GM21717 (cell line): Measurements from ENCODE around the gene ALDH1A3.

Experiments used
- ATAC-seq: cut with Tn5 transposase; IDR thresholded peaks from one replicate; pipeline ENCODE4 v1.9.1; 2021; ENCODE audit warnings: mild to moderate bottlenecking, moderate library complexity; ENCODE audit not compliant: unreplicated experiment

Gene ALDH1A3

DNA sequence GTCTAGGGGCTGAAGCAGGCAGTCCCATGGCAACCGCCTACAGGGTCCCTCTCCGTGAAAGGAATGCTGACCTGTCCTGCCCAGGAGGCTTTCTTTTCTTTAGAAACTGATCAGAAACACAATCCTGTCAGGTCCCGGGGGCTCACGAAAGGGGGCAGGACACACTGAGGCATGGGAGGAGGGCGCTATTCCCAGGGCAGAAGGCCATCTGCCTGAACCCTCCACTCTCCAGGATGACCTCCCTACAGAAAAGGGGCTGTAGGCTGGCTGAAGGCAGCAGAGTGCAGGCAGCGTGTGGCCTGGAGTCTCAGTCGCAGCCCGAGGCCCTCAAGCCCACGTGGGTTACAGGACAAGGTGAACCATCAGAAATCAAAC, 21.2 kb downstream of the ALDH1A3 start:
- ATAC-seq, result no peak

DNA sequence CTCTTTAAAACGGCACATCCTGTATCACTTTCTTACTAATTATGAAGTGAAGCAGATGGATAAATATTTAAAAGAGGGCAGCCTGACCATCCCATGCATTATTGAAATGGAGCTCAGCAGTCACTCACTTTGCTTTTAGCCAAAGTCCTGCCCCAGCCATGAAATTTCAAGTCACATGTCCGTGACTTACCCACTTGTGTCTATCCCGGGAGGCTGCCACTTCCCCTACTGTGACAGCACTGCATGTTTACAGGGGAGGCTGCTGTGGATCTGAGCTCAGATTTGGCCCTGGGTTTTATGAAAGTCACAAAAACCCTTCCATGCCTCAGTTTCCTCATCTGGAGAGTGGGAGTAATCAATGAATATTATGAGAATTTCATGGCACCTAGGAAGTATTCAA, 21.7 kb downstream of the ALDH1A3 start:
- ATAC-seq, result no peak

DNA sequence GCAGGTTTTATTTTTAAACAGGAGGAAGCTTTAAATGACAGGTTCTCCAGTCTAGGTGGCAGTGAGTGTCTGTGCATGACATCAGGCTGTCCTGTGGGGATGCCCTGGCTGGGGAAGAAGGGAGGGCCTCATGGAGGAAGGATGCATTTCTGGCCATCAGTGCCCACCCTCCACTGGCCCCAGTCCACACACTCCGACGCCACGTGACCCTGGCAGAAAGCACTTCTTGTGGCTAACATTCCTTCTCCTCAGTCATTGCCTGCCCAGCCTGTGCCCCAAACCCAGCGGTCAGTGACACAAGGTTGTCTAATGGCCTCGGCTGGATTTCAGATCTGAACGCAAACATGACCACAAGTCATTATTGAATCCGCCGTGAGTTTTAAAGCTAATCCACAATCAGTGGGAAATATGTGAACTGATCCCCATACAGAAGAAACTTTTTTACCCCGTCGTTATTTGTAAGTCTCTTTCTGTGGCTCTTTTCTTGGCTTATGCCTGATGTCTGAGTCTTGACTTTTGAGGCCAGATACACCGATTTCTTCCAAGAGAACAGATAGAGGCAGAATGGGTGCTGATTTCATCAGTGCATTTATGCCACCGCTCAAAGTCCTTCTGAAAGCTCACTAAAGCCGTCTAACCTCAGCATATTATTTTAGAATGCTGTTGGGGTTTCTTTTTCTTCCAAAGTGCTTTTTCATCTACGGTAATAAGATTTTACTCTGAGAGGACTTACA, 22.2 kb downstream of the ALDH1A3 start:
- ATAC-seq, result no peak

DNA sequence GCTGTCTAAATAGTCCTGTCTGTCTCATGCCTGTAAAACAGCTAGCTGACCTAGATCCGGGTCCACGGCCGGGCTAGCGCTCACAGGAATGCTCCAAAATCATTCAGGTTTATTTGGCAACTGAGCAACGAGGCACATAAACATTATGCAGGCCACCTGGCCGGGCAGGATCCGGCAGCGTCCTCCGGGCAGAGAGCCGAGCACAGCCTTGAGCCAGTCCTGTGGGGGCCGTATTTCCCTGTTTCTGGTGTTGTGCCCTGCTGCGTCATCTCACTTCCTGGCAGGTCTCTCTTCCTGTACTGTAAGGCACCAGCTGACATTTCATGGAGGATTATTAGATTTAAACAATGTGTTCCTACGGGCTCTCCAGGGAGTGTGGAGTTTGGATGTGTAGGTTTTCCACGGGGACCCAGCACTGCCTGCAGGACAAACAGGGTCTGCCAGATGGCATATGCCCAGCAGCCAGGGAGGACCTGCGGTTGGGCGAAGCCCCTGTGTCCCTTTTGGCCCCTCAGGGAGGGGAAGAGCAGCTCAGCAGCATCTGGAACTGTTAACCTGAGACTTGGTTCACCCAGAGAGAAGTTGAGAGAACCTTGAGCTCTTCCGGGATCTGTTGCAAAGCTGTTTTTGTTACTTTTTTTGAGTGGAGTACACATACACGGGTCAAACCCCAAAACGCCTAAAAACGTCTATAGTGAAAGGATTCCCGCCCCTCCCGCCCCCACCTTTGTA, 23.0 kb downstream of the ALDH1A3 start:
- no peak for ATAC-seq

DNA sequence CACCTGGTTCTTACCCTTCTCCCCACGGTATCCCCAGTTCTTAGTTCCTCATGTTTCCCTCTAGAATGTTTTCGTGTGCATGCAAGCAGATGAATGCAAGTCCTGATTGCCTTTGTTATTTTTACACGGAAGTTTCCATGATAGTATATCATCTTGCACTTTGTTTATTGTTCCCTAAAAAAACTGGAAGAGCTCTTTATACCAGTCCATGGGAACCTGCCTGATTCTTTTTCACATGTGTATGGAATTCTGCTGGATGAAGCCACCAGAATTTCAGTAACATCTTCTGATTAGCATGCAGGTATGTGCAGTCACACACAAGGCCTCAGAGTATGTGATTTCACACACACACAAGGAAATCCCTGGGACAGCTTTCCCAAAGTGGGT, 23.5 kb downstream of the ALDH1A3 start:
- ATAC-seq, result no peak

DNA sequence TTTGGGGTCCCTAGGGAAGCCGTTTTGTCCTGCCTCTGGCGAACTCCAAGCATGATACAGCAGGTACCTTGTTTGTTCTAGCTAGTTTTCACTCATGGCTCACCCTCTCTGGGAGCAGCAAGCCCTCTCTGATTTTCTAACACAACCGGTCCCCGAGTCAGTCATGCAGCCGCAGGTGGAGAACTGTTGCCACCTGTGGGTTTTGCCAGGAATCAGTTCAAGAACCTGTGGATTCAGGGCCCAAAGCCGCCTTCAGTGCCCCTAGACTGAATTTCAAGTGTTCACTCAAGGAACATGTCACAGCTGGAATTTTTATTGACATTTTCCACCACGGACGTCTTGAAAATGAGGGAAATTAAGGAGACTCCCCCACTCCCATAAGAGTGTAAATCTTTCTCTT, 26.2 kb downstream of the ALDH1A3 start:
- no peak for ATAC-seq

DNA sequence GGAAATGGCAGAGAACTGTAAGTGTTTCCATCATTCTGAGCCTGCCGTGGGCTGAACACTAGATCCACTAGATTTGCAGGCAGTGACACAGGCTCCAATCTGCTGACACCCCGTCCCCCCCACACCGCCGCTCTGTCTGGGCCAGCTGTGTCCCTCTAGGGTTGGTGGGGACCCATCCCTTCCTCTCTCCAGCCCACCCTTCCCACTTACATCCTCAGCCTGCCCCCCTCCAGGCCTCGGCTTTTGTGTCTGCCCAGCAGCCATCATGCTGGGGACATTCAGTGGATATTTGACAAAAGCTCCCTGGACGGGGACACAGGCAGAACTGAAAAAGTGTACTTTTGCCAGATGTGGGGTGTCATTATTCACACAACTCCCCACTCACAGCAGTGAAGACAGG, 28.8 kb downstream of the ALDH1A3 start:
- no peak for ATAC-seq

DNA sequence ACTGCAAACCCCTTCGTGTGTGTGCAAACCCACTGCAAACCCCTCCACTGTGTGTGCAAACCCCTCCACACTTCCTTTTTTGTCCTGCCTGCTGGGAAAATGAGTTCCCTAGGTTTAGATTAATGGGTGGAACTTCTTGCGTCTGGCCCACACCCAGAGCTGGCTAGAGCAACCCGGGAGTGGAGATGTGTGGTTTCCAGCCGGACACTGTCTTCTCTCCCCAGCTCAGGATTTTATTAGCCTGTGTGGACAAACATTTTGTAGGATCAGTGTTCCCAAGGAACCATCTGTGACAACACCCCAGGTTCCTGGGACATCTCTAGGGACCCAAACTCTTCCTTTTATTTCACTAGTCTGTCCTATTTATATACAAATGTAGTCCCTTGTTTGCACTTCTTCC, 29.9 kb downstream of the ALDH1A3 start:
- no peak for ATAC-seq

DNA sequence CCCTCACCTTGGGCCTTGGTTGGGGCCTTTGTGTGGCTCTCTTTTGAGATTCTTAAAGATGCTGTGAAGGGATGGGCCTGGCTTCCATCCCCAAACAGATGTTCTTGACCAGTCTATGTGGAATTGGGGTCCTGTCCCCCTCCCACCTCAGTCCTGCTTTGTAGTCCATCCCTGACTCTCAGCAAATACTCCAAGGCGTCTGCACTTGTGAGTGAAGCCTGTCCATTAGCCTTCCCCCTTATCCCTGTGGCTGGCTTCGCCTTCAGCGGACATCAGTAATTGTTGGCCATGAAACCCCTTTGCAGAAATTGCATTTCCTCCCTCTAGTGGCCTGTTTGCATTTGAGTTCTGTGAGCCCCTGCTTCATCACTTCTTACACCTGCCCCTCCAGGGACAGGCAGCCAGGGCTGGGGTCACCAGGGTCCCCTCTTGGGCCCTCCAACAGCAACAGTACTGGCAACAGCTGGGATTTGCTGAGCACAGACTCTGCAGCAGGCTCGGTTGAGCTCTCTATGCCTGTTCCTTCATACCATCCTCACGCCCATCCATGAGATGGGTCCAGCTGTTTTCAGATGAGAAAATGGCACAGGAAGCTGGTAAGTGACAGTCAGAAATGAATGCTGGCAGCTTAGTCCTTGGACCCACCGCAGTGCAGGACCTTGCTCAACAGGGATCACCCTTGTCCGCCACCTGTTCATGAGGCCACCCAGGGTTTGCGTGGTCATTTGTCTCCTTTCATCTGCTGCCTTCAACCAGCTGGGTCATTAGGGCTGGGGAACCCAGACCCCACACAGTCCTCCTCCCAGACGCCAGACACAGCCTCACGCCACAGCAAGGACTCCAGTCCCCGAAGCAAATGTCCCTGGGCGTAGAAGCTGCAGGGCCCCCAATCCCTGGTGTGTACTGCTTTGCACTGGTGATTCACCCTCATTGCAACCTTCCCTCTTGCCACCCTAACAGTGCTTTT, 30.6 kb downstream of the ALDH1A3 start:
- no peak for ATAC-seq

DNA sequence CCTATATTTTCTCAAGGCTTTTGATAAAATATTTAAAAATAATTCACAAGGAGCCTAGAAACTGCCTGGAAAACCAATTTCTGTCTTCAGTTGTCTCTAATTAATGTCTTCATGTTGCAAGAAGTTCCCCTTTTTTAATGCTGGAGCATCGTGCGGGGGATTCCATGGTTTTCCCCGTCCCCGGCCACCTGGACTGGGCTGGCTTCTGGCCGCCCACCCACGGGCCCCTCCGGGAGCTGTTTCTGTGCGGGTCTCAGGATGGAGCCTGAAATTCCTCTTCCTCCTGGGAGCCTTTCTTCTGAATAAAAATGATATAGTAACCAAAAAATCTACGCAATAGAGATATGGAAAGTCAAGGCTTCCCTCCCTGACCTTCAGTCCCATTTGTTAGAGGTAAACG, 31.5 kb downstream of the ALDH1A3 start:
- ATAC-seq, result no peak

DNA sequence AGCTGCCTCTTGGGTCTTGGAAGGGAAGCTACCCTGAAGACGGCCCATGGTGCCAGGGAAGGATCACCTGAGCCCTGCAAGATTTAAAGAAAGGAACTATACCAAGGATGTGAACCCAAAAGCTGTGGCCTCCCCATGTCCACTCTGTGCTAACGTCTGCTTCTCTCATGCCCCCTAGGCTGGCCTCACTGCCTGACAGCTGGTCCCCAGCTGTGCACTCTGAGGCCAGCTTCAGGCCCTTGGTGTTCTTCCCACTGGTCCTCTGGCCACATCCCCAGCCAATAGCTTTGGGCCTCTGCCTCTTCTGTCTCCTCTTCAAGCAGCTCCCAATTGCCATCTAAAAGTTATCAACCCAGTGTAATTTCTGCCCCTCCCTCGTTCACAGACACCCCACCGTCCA, 34.3 kb downstream of the ALDH1A3 start:
- no peak for ATAC-seq

DNA sequence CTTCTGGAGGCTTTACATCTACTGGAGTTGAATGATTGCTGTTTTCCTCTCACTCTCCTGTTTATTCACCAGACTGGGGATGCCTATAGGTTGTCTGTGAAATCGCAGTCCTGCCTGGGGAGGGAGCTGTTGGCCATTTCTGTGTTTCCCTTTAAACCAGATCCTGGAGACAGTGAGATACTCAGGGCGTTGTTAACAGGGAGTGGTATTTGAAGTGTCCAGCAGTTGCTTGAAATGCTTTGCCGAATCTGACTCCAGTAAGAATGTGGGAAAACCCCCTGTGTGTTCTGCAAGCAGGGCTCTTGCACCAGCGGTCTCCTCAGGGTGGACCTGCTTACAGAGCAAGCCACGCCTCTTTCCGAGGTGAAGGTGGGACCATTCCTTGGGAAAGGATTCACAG, 35.2 kb downstream of the ALDH1A3 start:
- ATAC-seq, result no peak

DNA sequence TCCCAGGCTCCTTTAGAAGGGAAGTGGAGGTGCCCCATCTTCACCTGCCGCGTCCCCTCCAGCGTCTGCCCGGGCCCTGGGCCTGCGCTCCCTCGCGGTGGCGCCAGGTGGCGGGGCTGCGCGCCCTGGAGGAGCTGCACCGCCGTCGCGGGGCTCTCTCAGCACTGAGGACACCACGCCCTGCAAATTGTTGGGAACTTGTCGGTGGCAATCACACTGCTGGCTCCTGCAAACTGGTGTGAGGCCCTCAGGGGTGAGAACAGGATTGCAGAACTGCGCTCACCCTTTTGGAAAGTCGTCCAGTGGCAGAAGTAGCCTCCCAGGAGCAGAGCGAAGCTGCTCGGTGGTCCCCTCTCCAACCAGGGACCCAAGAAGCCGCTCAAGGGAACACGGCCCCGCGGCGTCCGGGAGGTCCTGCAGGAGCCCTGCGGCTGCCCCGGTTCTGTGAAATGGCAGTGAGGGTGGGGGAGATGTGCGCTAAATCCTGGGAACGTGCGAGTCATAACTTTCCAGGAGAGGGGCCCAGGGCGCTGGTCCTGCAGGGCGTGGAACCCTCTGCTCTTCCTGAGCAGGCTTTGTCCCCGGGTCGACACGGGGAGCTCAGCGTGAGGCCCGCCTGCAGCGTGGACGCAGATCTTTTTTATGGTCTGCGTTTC, 38.5 kb downstream of the ALDH1A3 start:
- peak; percentile 60 for ATAC-seq

DNA sequence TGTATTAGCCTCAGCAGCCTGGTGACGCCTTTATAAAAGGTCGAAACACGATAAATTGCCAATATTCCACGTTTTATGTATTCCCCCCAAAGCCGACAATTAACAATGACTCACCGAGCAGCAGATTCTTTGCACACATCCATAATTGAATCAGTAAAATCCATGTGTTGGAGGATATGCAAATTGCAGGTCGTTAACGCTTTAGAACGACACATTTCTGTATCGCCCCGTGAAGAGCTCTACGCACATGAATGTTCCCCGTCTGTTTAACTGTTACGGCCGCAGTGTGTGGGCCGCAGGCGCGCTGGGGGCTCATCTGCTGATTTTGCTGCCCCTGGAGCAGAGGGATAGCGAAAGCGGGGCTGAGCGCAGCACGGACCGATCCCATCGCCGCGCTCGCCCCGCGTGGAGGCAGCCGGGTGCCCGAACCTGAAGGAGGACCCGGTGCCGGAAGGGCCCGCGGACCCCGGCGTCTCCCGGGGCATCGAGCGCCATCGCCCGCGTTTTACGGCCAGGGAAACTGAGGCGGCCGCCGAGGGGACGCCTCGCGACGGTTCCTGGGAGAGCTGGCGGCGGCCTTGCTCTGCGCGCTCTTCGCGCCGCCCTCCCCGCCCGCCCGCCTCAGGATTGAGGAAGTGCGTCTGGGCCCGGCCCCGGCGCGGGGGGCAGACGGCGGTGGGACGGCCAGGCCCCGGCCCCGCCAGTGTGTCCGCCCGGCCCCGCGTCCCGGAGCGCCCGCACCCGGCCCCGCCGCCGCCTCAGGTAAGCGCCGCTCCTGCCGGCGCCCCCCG, 39.3 kb downstream of the ALDH1A3 start, which contains the start of gene LRRK1:
LRRK1 (plus strand) TSS at position 668 of the 791 bp plus-strand sequence. CDS start 5,276 bp downstream, outside the sequence.
- ATAC-seq, result peak; percentile 13

DNA sequence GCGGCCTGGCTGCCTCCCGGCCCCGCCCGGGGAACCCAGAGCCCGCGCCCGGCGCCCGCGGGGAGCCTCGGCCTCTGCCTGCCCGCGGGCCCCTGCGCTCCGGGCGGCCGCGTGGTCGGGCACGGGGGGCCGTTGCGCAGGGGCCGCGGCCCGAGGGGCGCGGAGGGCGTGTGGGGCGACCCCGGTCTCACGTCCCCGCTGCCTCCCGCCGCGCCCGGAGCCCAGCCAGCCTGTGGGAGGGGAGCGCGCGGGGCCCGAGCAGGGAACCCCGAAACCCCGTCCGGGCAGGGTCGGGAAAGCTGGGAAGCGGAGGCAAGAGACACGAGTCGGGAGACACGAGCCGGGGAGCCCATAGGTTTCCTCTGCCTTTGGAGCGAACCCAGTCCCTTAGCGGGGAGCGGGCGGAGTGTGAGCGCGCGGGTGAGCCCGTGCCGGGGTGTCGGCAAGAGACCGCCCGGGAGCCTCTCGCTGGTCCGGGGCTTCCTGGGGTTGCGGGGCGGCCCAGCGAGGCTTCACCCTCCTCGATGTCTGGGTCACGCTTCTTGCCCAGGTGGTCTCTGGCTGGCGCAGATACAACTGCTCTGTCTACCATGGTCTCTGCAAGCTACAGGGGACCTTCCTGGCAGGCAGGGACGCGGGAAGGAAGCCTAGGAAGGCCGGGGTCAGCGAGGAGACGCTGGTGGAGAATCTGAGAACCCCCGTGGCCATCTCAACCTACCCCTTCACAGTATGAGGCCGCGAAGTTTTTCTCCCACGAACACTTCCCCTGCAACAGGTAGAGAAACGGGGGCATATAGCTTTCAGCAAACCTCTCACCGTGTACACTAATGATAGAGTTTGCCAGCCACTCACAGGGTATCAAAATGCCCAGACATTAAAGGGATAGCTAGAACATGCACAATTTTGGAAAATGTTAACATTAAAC, 40.1 kb downstream of the ALDH1A3 start:
- no peak for ATAC-seq

DNA sequence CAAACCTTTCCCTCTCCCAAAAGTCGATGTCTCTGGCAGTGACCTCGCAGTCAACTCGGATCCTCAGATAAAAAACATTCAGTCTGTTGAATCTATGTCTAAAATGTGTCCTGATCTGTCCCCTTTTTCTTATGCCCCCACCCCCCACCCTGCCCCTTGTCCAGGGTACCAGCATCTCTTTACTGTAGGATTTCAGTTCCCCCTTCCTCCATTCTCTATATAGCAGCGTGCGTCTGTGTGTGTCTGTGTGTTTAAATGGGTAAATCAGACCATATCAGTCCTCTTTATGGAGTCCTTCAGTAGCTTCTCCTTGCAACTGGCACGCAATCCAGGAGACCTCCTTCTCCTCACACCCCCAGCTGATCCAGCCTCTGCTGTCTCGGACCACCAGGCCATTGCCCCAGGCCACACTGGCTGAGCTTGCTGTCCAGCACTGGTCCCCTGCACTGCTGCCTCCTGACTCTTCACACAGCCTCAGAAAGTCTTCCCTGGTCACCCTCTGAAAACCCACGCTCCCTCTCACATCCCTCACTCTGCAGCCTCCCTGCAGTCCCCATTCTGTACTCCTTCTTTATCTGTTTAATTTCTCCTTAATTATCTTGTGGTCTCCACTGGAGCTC, 41.0 kb downstream of the ALDH1A3 start:
- ATAC-seq, result no peak

DNA sequence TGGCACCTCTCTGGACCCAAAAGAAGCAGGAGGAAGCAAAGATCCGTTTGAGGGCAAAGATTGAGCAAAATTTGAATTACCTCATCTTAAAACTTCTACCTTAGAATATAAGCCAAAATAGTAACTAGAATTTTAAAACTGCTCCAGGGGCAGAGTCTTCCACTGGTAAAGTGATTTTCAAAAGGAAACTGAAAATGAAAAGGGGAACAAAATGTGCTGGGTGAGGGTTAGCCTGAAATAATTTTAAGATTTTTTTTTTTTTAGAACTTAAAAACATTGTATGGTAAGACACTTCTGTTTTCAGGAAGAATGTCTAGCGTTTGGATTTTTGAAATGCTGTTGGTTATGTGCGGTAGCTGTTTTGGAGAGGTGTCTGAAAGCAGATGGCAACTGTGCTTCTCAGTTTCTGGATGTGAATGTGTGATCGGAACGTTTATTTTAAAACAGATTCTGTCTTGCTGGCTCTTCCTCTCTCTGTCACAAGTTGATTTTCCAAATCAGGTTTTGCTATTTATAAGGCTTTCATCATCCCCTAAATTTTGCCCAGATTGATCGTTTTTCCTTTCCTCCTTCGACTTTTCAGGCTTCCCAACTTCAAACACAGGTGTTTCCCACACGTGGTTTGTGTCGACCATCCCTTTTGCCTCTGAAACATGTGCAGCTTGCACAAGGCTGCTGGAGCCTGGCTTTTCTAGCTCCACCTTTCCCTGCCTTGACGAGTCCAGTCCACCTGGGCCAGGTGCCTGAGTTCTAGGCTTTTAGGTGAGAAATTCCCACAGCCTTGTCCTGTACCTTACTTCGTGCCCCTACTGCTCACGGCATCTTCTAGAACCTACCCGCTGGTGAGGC, 42.8 kb downstream of the ALDH1A3 start:
- no peak for ATAC-seq

DNA sequence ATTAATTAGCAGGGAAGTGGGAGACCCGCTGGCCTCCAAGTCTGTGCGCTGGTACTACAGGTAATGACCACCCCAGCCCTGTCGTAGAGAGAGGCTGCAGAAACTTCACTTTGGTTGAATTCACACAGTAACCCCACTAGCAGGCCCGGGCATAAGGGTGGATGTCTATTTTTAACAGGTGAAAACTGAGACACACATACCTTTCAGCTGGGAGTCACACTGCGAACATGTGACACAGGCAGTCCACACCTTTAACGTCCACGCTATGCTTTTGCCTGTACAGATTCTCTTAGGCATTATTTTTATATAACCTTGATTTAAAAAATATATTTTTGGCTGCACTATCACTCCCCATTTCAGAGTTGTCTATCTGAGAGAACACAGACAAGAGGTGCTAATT, 43.4 kb downstream of the ALDH1A3 start:
- no peak for ATAC-seq
